Measurements from ENCODE around the gene REM2.

Gene REM2

GRCh38 chr14:22883173-22883976 is at the start of gene REM2:
TSS of gene REM2 (plus strand) at chr14:22883222. CDS start at chr14:22883288, 66 bp downstream.
- TF ChIP-seq CTCF (IDR thresholded peaks at IDR 0.05; ENCODE audit: low read depth, low read length), result no peak
- DNase-seq (ENCODE audit: extremely low read depth, low read depth), result no peak

GRCh38 chr14:22835505-22835904 is 47.5 kb upstream of the REM2 start:
- TF ChIP-seq CTCF (IDR thresholded peaks at IDR 0.05; ENCODE audit: low read depth, low read length), result no peak
- no peak for DNase-seq (ENCODE audit: extremely low read depth, low read depth)

- peak; percentile 76 for TF ChIP-seq CTCF (IDR thresholded peaks at IDR 0.05; ENCODE audit: low read depth, low read length)
- DNase-seq (ENCODE audit: extremely low read depth, low read depth), result peak; percentile 86
These were observed 46.5 kb upstream of the REM2 start, which contains the start of gene MMP14 for GRCh38 chr14:22836301-22837113. TSS of gene MMP14 (plus strand) at chr14:22836585. CDS start at chr14:22836818, 233 bp downstream.

GRCh38 chr14:22837114-22837749 is 45.8 kb upstream of the REM2 start:
- TF ChIP-seq CTCF (IDR thresholded peaks at IDR 0.05; ENCODE audit: low read depth, low read length), result no peak
- DNase-seq (ENCODE audit: extremely low read depth, low read depth), result no peak

- no peak for DNase-seq (ENCODE audit: extremely low read depth, low read depth)
- TF ChIP-seq CTCF (IDR thresholded peaks at IDR 0.05; ENCODE audit: low read depth, low read length), result no peak; the same call in 1 of the 2 replicates
These were observed 45.1 kb upstream of the REM2 start for GRCh38 chr14:22837750-22838538.

GRCh38 chr14:22838631-22839041 is 44.4 kb upstream of the REM2 start:
- TF ChIP-seq CTCF (IDR thresholded peaks at IDR 0.05; ENCODE audit: low read depth, low read length), result no peak
- DNase-seq (ENCODE audit: extremely low read depth, low read depth), result no peak

Measured in AG09319 (cell line).